H1 (cell line): Measurements from ENCODE around the gene CACFD1.

Source experiments
- CEBPB ChIP-seq: IDR thresholded peaks from 2 replicates; pipeline ENCODE4 v1.6.1; 2012; ENCODE audit warnings: low read depth, low read length
- HDAC2 ChIP-seq, 2 experiments: fragments of 300-600 bp in 1 of 2; sonication (generic) in 1 of 2; IDR thresholded peaks; 2 replicates each; pipeline ENCODE4 v1.6.1; 2011 to 2012; ENCODE audit warnings: low read depth in 2 of 2, low read length in 2 of 2, mild to moderate bottlenecking in 2 of 2, moderate library complexity in 2 of 2, borderline replicate concordance in 1 of 2, inconsistent platforms in 1 of 2
- TF ChIP-seq, protein P1 (sequence below): IDR thresholded peaks from 2 replicates; pipeline ENCODE4 v1.6.1; 2011; ENCODE audit warnings: low read length, improper control_type of control experiment
- TF ChIP-seq, protein P2 (sequence below), 3 experiments: IDR thresholded peaks; 1 replicate in 2 of 3; 2 replicates in 1 of 3; pipeline versions ENCODE4 v1.5.1 to v1.6.1; 2011; ENCODE audit warnings: low read length in 3 of 3, mild to moderate bottlenecking in 3 of 3, inconsistent platforms in 2 of 3, low read depth in 1 of 3, moderate library complexity in 1 of 3; ENCODE audit not compliant: insufficient read depth in 1 of 3; ENCODE audit errors: control extremely low read depth in 1 of 3

DNA sequence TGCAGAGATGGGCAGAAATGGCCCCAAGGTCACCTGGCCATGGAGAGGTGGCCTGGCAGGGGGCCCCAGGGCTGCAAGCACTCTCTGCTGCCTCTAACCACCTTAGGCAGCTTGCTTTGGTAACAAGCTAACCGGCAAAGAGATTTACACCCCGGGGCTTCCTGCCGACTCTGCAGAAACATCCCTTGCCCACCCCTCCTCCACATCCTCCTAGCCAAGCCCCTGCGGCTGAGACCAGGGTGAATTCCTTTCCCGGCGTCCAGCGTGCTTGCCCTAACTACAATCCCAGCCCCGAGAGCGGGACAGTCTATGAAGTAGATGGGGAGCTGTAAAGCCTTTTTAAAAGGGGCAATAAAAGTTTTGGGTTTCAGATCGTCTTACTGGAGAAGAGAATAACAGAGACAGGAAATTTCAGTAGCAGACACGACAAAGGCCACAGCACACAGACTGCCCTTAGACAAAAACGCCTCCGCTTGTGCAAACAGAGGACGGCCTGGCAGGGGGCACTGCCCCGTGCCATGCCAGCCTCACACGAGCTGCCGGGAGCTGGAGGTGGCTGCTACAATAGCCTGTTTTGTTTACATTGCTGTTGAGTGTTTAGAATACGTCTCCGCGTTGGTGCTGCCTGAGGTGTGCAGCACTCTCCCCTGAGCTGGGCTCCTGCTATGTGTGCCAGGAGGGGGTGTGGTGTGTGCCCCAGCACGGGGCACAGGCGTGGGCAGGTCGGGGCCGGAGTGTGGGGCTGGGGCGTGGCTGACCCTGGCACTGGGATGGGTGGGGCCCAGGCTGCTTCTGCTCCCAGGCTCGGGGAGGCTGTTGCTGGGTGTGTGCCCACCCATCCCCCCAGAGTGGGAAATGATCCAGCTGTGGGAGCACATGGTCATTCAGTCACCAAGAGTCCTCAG lies 49.7 kb downstream of the CACFD1 start:
- TF ChIP-seq, protein P1, sequence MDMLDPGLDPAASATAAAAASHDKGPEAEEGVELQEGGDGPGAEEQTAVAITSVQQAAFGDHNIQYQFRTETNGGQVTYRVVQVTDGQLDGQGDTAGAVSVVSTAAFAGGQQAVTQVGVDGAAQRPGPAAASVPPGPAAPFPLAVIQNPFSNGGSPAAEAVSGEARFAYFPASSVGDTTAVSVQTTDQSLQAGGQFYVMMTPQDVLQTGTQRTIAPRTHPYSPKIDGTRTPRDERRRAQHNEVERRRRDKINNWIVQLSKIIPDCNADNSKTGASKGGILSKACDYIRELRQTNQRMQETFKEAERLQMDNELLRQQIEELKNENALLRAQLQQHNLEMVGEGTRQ: no peak
- TF ChIP-seq HDAC2 (IDR thresholded peaks at IDR 0.05; ENCODE audit: borderline replicate concordance in 1 of 2, low read depth in 2 of 2, low read length in 2 of 2) (no peak), CEBPB (no peak)
- TF ChIP-seq, protein P2, sequence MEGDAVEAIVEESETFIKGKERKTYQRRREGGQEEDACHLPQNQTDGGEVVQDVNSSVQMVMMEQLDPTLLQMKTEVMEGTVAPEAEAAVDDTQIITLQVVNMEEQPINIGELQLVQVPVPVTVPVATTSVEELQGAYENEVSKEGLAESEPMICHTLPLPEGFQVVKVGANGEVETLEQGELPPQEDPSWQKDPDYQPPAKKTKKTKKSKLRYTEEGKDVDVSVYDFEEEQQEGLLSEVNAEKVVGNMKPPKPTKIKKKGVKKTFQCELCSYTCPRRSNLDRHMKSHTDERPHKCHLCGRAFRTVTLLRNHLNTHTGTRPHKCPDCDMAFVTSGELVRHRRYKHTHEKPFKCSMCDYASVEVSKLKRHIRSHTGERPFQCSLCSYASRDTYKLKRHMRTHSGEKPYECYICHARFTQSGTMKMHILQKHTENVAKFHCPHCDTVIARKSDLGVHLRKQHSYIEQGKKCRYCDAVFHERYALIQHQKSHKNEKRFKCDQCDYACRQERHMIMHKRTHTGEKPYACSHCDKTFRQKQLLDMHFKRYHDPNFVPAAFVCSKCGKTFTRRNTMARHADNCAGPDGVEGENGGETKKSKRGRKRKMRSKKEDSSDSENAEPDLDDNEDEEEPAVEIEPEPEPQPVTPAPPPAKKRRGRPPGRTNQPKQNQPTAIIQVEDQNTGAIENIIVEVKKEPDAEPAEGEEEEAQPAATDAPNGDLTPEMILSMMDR (IDR thresholded peaks at IDR 0.05; ENCODE audit: control extremely low read depth in 1 of 3, insufficient read depth in 1 of 3, low read depth in 1 of 3, low read length in 3 of 3): no peak
